ENCODE results near the gene LCP2. TPM values are rescaled to one million over a fixed set of nuclear protein-coding genes. Genes with fewer than 3 reads are reported as not detected.

LCP2 gene
- polyA plus RNA-seq, 3 donors: 52.0 to 177 (median 89.5) TPM

DNA sequence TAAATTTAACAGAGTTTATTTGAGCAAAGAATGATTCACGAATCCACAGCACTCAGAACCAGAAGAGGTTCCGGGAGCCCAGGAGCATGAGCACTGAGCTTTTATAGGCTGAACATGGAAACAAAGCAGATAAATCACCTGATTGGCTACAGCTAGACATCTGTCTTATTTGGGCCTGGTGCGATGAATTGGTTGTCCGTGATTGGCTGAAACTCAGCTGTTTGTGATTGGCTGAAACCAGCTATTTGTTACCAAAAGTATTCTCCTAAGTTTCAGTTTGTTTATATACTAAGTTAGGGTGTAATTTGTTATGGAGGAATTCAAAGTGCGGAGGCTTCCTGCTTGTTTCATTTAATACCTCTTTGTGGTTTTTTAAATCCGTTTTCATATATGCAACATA lies 15.8 kb upstream of the LCP2 start:
- DNase-seq: peak in 1 of 3 donors; percentile 63
- no peak for TF ChIP-seq CTCF (IDR thresholded peaks at IDR 0.05)
- no peak overlapping the region for H3K4me3 Mint-ChIP-seq

DNA sequence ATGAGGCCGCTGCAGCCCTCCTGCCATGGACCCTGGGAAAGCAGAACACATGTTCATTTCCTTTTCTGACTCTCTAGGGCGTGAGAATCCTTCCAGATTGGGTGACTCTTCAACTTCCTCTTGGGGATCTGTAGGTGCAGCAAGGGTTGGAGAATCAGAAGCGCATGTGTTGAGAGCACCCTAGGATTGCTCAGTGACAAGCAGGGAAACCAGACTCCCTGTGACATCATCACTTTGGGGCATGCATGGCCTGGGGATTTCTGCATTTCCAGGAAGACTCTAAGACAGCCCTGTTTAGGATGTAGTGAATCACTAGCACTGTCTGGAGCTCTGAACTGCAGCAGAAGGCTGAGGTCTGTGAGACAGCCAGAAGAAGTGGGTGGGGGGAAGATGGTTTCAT lies 15.1 kb upstream of the LCP2 start:
- peak overlapping the region; percentile 42 for H3K4me2 ChIP-seq (replicated peaks; ENCODE audit: extremely low read depth, low read length, poor library complexity, severe bottlenecking)

More for the DNA sequence above, 15.8 kb upstream of the LCP2 start:
- peak overlapping the region; percentile 22 for H3K4me2 ChIP-seq (replicated peaks; ENCODE audit: extremely low read depth, low read length, poor library complexity, severe bottlenecking)
- H3K27me3 Mint-ChIP-seq (ENCODE audit: low read depth in 3 of 3): peaks cover 0 to 4% (median 2%) of the 10 kb centered on the region in 3 donors
- H2AFZ ChIP-seq (ENCODE audit: insufficient read depth, low read depth, low read length, poor library complexity, severe bottlenecking): no peak overlapping the region
- no peaks in the 10 kb centered on the region for H4K20me1 ChIP-seq (ENCODE audit: insufficient read depth, low read length)
- H3K9me3 Mint-ChIP-seq: peaks cover 0 to 2% (median 0%) of the 10 kb centered on the region in 7 donors
- no peak overlapping the region for H3K4me3 ChIP-seq (replicated peaks in 1 of 3; ENCODE audit: low read depth in 2 of 3, low read length in 3 of 3)
- H3K27ac Mint-ChIP-seq: peak overlapping the region; percentile 81 to 100 (median 98)
- 92% methylated on average over 2 of the region's 6 CpGs for WGBS (ENCODE audit: insufficient coverage)
- H3K9ac ChIP-seq (ENCODE audit: insufficient read depth, low read length, poor library complexity, severe bottlenecking): peak overlapping the region; percentile 38
- no peaks in the 10 kb centered on the region for H3K79me2 ChIP-seq (ENCODE audit: insufficient read depth, low read length)
- peak overlapping the region; percentile 91 to 97 for H3K27ac ChIP-seq (ENCODE audit: low read depth in 1 of 2, low read length in 2 of 2)
- H3K36me3 Mint-ChIP-seq: peaks cover 0 to 2% of the 10 kb centered on the region in 2 donors
- H3K36me3 ChIP-seq (replicated peaks in 1 of 2; ENCODE audit: control insufficient read depth in 1 of 2, insufficient read depth in 2 of 2, low read length in 2 of 2): no peaks in the 10 kb centered on the region
- no peaks in the 10 kb centered on the region for H3K9me3 ChIP-seq (replicated peaks in 1 of 2; ENCODE audit: control insufficient read depth in 1 of 2, insufficient read depth in 1 of 2, low read length in 2 of 2)
- H3K4me1 ChIP-seq (ENCODE audit: control insufficient read depth in 1 of 2, insufficient read depth in 2 of 2, low read length in 2 of 2): peaks cover 70 to 71% of the 10 kb centered on the region in 2 donors
- H3K27me3 ChIP-seq (ENCODE audit: control insufficient read depth in 2 of 2, insufficient read depth in 2 of 2, low read length in 2 of 2): no peaks in the 10 kb centered on the region
- intact Hi-C loops (cut with micrococcal nuclease): loop anchor here in 1 of 2 donors (2.0 kb wide), 2 partner anchors 17 kb away; partner anchors contain the start of gene LCP2
- H3K4me1 Mint-ChIP-seq: peaks cover 72% of the 10 kb centered on the region

More for the DNA sequence above, 15.1 kb upstream of the LCP2 start:
- TF ChIP-seq CTCF (IDR thresholded peaks at IDR 0.05): no peak
- intact Hi-C loops (cut with micrococcal nuclease): loop anchor here in 1 of 2 donors (2.0 kb wide), 2 partner anchors 16 to 18 kb away; partner anchors contain the start of gene LCP2
- Histone ChIP-seq H3K79me2 (ENCODE audit: insufficient read depth, low read length) (no peaks in the 10 kb centered on the region), H3K4me3 (replicated peaks in 1 of 3; ENCODE audit: low read depth in 2 of 3, low read length in 3 of 3) (peak overlapping the region; percentile 22 to 45 (median 24)), H4K20me1 (ENCODE audit: insufficient read depth, low read length) (no peaks in the 10 kb centered on the region), H3K4me1 (ENCODE audit: control insufficient read depth in 1 of 2, insufficient read depth in 2 of 2, low read length in 2 of 2) (peaks cover 76 to 78% of the 10 kb centered on the region in 2 donors), H3K27ac (ENCODE audit: low read depth in 1 of 2, low read length in 2 of 2) (peak overlapping the region; percentile 91 to 97), H3K36me3 (replicated peaks in 1 of 2; ENCODE audit: control insufficient read depth in 1 of 2, insufficient read depth in 2 of 2, low read length in 2 of 2) (no peaks in the 10 kb centered on the region), H3K9ac (ENCODE audit: insufficient read depth, low read length, poor library complexity, severe bottlenecking) (peak overlapping the region; percentile 60), H3K27me3 (ENCODE audit: control insufficient read depth in 2 of 2, insufficient read depth in 2 of 2, low read length in 2 of 2) (no peaks in the 10 kb centered on the region), H2AFZ (ENCODE audit: insufficient read depth, low read depth, low read length, poor library complexity, severe bottlenecking) (no peak overlapping the region), H3K9me3 (replicated peaks in 1 of 2; ENCODE audit: control insufficient read depth in 1 of 2, insufficient read depth in 1 of 2, low read length in 2 of 2) (no peaks in the 10 kb centered on the region)
- DNase-seq: peak; percentile 99 to 100 (median 100)
- Mint-ChIP-seq H3K36me3 (peaks cover 0 to 2% of the 10 kb centered on the region in 2 donors), H3K4me1 (peaks cover 79% of the 10 kb centered on the region), H3K4me3 (peak overlapping the region; percentile 71 to 87), H3K27ac (peak overlapping the region; percentile 97 to 100 (median 98)), H3K9me3 (peaks cover 0 to 2% (median 0%) of the 10 kb centered on the region in 7 donors), H3K27me3 (ENCODE audit: low read depth in 3 of 3) (peaks cover 0 to 6% (median 2%) of the 10 kb centered on the region in 3 donors)
- 0% methylated on average over 3 of the region's 3 CpGs for WGBS (ENCODE audit: insufficient coverage)
